HCT116 (cell line): ENCODE data around the gene PKD2L1. TPM values are rescaled to one million over a fixed set of nuclear protein-coding genes. Genes with fewer than 3 reads are reported as not detected.

ENCODE experiments used
- ATAC-seq: fragments of 200-7000 bp; cut with Tn5 transposase; 2 replicates; pipeline ENCODE4 v1.9.1; 2020; ENCODE audit warnings: mild to moderate bottlenecking, moderate library complexity
- BruUV-seq: library from RNA; stranded (reverse); fragments of 400-500 nt; replicated peaks from 2 replicates; lab custom pipeline; 2021; lab: Mats Ljungman, UMichigan
- CTCF ChIA-PET: fragments of 300-600 bp; sonication (Branson Sonifier 250); formaldehyde crosslinking; loops from one replicate; lab custom pipeline; 2021; ENCODE audit warnings: antibody characterized with exemption; lab: Charles Lee
- POLR2A ChIA-PET: fragments of 300-600, 350-600 bp; sonication (Branson Sonifier 250); formaldehyde crosslinking; loops from one replicate; lab custom pipeline; 2021; ENCODE audit warnings: antibody characterized with exemption; lab: Charles Lee
- RAD21 ChIA-PET, 2 experiments: fragments of 300-600 bp; sonication (Branson Sonifier 250); formaldehyde crosslinking; loops; one replicate each; lab custom pipeline; 2023; ENCODE audit warnings: low total read pairs in 2 of 2; ENCODE audit not compliant: uncharacterized antibody in 2 of 2, unreplicated experiment in 2 of 2, low non-redundant PET in 1 of 2; lab: Charles Lee
- DNase-seq: peaks from one replicate; pipeline ENCODE4 v3.0.0-alpha.2; 2010; ENCODE audit warnings: low read depth, low spot score
- H2AFZ ChIP-seq: fragments of 200-600 bp; shearing (Covaris generic), sonication (generic); 2 replicates; pipeline ENCODE4 v1.6.1; 2017; ENCODE audit warnings: low read depth, mixed run types, mixed read lengths, antibody characterized with exemption, low read length; ENCODE audit not compliant: poor library complexity, severe bottlenecking
- H3K27ac ChIP-seq: 2 replicates; pipeline ENCODE4 v1.5.1; 2012; ENCODE audit warnings: low read depth, low read length
- H3K27me3 ChIP-seq: fragments of 200-600 bp; sonication (generic); 2 replicates; pipeline ENCODE4 v1.6.1; 2016; ENCODE audit warnings: mixed run types, low read length, mixed read lengths; ENCODE audit not compliant: insufficient read depth
- H3K36me3 ChIP-seq, 2 experiments: fragments of 200-500 bp in 1 of 2; fragments of 200-600 bp in 1 of 2; sonication (Bioruptor generic) in 1 of 2; sonication (generic) in 1 of 2; 2 replicates each; pipeline versions ENCODE4 v1.5.1 to v1.6.1; 2014 to 2016; ENCODE audit warnings: low read length in 2 of 2, inconsistent platforms in 1 of 2, mixed read lengths in 1 of 2, mixed run types in 1 of 2; ENCODE audit not compliant: insufficient read depth in 2 of 2, control insufficient read depth in 1 of 2
- H3K4me1 ChIP-seq, 2 experiments: fragments of 200-600 bp in 1 of 2; sonication (generic) in 1 of 2; 2 replicates each; pipeline versions ENCODE4 v1.5.1 to v1.6.1; 2012 to 2017; ENCODE audit warnings: low read length in 2 of 2, inconsistent platforms in 1 of 2, mild to moderate bottlenecking in 1 of 2, mixed read lengths in 1 of 2, mixed run types in 1 of 2, moderate library complexity in 1 of 2; ENCODE audit not compliant: insufficient read depth in 2 of 2, control insufficient read depth in 1 of 2
- H3K4me2 ChIP-seq: fragments of 200-600 bp; sonication (generic); 2 replicates; pipeline ENCODE4 v1.6.1; 2017; ENCODE audit warnings: mixed run types, low read length, mixed read lengths
- H3K4me3 ChIP-seq, 2 experiments: fragments of 200-600 bp in 1 of 2; sonication (generic) in 1 of 2; replicated peaks in 1 of 2; 2 replicates each; pipeline ENCODE4 v1.5.1; 2011 to 2016; ENCODE audit warnings: low read length in 2 of 2, control low read depth in 1 of 2, low read depth in 1 of 2, mild to moderate bottlenecking in 1 of 2, mixed read lengths in 1 of 2, mixed run types in 1 of 2
- H3K79me2 ChIP-seq: fragments of 200-600 bp; sonication (generic); 2 replicates; pipeline ENCODE4 v1.6.1; 2017; ENCODE audit warnings: mild to moderate bottlenecking, mixed run types, low read length, moderate library complexity, mixed read lengths; ENCODE audit not compliant: insufficient read depth
- H3K9ac ChIP-seq: fragments of 200-600 bp; sonication (generic); 2 replicates; pipeline ENCODE4 v1.6.1; 2016; ENCODE audit warnings: low read length, mixed read lengths
- H3K9me2 ChIP-seq: fragments of 200-600 bp; sonication (generic), shearing (Covaris generic); 2 replicates; pipeline ENCODE4 v1.6.1; 2017; ENCODE audit warnings: mixed run types, mild to moderate bottlenecking, moderate library complexity; ENCODE audit not compliant: insufficient read depth
- H3K9me3 ChIP-seq, 2 experiments: fragments of 200-500 bp in 1 of 2; fragments of 200-600 bp in 1 of 2; sonication (Bioruptor generic) in 1 of 2; sonication (generic) in 1 of 2; 2 replicates each; pipeline ENCODE4 v1.6.1; 2014 to 2017; ENCODE audit warnings: low read length in 2 of 2, mixed read lengths in 2 of 2, inconsistent platforms in 1 of 2, low read depth in 1 of 2, mild to moderate bottlenecking in 1 of 2, mixed run types in 1 of 2, moderate library complexity in 1 of 2; ENCODE audit not compliant: control insufficient read depth in 1 of 2, insufficient read depth in 1 of 2
- H4K20me1 ChIP-seq: fragments of 200-600 bp; sonication (generic), shearing (Covaris generic); 2 replicates; pipeline ENCODE4 v1.6.1; 2017; ENCODE audit warnings: mixed run types, mild to moderate bottlenecking, moderate library complexity; ENCODE audit not compliant: insufficient read depth
- ATF3 ChIP-seq: IDR thresholded peaks from 2 replicates; pipeline ENCODE4 v1.6.1; 2012
- CBX3 ChIP-seq: IDR thresholded peaks from 2 replicates; pipeline ENCODE4 v1.6.1; 2012; ENCODE audit warnings: low read depth
- CTCF ChIP-seq, 3 experiments: fragments of 200-600 bp in 1 of 3; sonication (generic) in 1 of 3; IDR thresholded peaks in 2 of 3; conservative IDR thresholded peaks in 1 of 3; 2 replicates each; pipeline ENCODE4 v1.5.1; 2012 to 2017; ENCODE audit warnings: low read depth in 2 of 3, low read length in 2 of 3, antibody characterized with exemption in 1 of 3, borderline replicate concordance in 1 of 3, control low read depth in 1 of 3, mild to moderate bottlenecking in 1 of 3, mixed read lengths in 1 of 3, mixed run types in 1 of 3, moderate library complexity in 1 of 3; ENCODE audit not compliant: insufficient read depth in 1 of 3
- EGR1 ChIP-seq: IDR thresholded peaks from 2 replicates; pipeline ENCODE4 v1.6.1; 2012; ENCODE audit warnings: low read depth
- ELF1 ChIP-seq: IDR thresholded peaks from 2 replicates; pipeline ENCODE4 v1.6.1; 2012; ENCODE audit warnings: low read depth, borderline replicate concordance
- EZH2phosphoT487 ChIP-seq: fragments of 200-600 bp; IDR thresholded peaks from 2 replicates; pipeline ENCODE4 v1.6.1; 2018; ENCODE audit warnings: antibody characterized with exemption, borderline replicate concordance
- FOSL1 ChIP-seq: IDR thresholded peaks from 2 replicates; pipeline ENCODE4 v1.6.1; 2012; ENCODE audit warnings: low read depth
- JUND ChIP-seq: IDR thresholded peaks from 2 replicates; pipeline ENCODE4 v1.6.1; 2012
- MAX ChIP-seq: IDR thresholded peaks from 2 replicates; pipeline ENCODE4 v1.6.1; 2012
- POLR2A ChIP-seq: IDR thresholded peaks from 2 replicates; pipeline ENCODE4 v1.7.0; 2011; ENCODE audit warnings: borderline replicate concordance; ENCODE audit not compliant: insufficient read depth, insufficient read length; ENCODE audit errors: extremely low read depth
- POLR2AphosphoS5 ChIP-seq: IDR thresholded peaks from 2 replicates; pipeline ENCODE4 v1.6.1; 2011; ENCODE audit warnings: mild to moderate bottlenecking, low read depth, low read length, moderate library complexity
- RAD21 ChIP-seq: IDR thresholded peaks from 2 replicates; pipeline ENCODE4 v1.6.1; 2012; ENCODE audit warnings: low read depth, mild to moderate bottlenecking
- REST ChIP-seq: IDR thresholded peaks from 2 replicates; pipeline ENCODE4 v1.6.1; 2012; ENCODE audit warnings: low read depth
- SIN3A ChIP-seq: IDR thresholded peaks from 2 replicates; pipeline ENCODE4 v1.6.1; 2012; ENCODE audit warnings: low read depth
- SP1 ChIP-seq: IDR thresholded peaks from 2 replicates; pipeline ENCODE4 v1.6.1; 2012; ENCODE audit warnings: low read depth
- SRF ChIP-seq: IDR thresholded peaks from 2 replicates; pipeline ENCODE4 v1.6.1; 2012; ENCODE audit warnings: low read depth
- TCF7L2 ChIP-seq: IDR thresholded peaks from 2 replicates; pipeline ENCODE4 v1.7.0; 2011; ENCODE audit warnings: borderline replicate concordance, inconsistent platforms; ENCODE audit not compliant: insufficient read depth, insufficient read length; ENCODE audit errors: extremely low read depth
- YY1 ChIP-seq: IDR thresholded peaks from 2 replicates; pipeline ENCODE4 v1.6.1; 2011; ENCODE audit warnings: low read length, low read depth, moderate library complexity, mild to moderate bottlenecking; ENCODE audit not compliant: insufficient replicate concordance; ENCODE audit errors: extremely low read depth
- ZNF274 ChIP-seq: fragments of 200-500 bp; sonication (Bioruptor generic); IDR thresholded peaks from 2 replicates; pipeline ENCODE4 v1.6.1; 2014; ENCODE audit warnings: mild to moderate bottlenecking, low read depth, low read length, inconsistent platforms
- intact Hi-C: fragments of 100-400 bp; cut with micrococcal nuclease; formaldehyde crosslinking; loops from 2 replicates; pipeline ENCODE4 v1.10.0; 2022
- total RNA-seq: library from RNA; stranded (reverse); gene quantifications from one replicate; pipeline ENCODE4 v1.2.1, GENCODE V29; 2021; ENCODE audit not compliant: unreplicated experiment

The PKD2L1 gene
- total RNA-seq, 1 experiment from 2014 or later, result 0.17 TPM

GRCh38 chr10:100373298-100374199 is 43.5 kb upstream of the PKD2L1 start:
- TSS peak; percentile 84 for BruUV-seq
- peaks cover 74 to 84% of the 10 kb centered on the region in 2 experiments for H3K4me1 ChIP-seq
- H3K36me3 ChIP-seq, result no peaks in the 10 kb centered on the region
- no peak overlapping the region for H2AFZ ChIP-seq
- ChIA-PET POLR2A (interaction anchor here (0.7 to 2.7 kb wide), 26 partner anchors 8 to 659 kb away, joined by 3 to 52 read pairs (median 4); partner anchors contain the start of gene SCD), CTCF (interaction anchor here (0.6 to 1.5 kb wide), 5 partner anchors 10 to 145 kb away, joined by 3 to 12 read pairs (median 3); partner anchors contain the start of gene SCD), RAD21 (interaction anchor here (0.6 to 1.9 kb wide), 6 partner anchors 26 to 641 kb away, joined by 3 to 14 read pairs (median 4); partner anchors contain the start of genes COX15 (in 1 of the 2), CUTC (in 1 of the 2) and SCD (in 1 of the 2))
- H3K79me2 ChIP-seq, result peaks cover 17% of the 10 kb centered on the region
- H3K9me3 ChIP-seq, result no peaks in the 10 kb centered on the region
- peak overlapping the region; percentile 84 for H3K9ac ChIP-seq
- peak overlapping the region; percentile 79 for H3K4me2 ChIP-seq
- H3K27ac ChIP-seq, result peak overlapping the region; percentile 99
- peak overlapping the region; percentile 60 to 70 for H3K4me3 ChIP-seq
- no peaks in the 10 kb centered on the region for H4K20me1 ChIP-seq
- ATAC-seq (peak; percentile 81), DNase-seq (peak; percentile 100)
- intact Hi-C loops, result loop anchor here (1.0 kb wide), 2 partner anchors 27 to 31 kb away; no protein-coding TSS in a partner anchor
- no peaks in the 10 kb centered on the region for H3K9me2 ChIP-seq
- no peaks in the 10 kb centered on the region for H3K27me3 ChIP-seq
- no peak for TF ChIP-seq CTCF (IDR thresholded peaks at IDR 0.05 in 2 of 3, conservative IDR thresholded peaks at IDR 0.05 in 1 of 3; ENCODE audit: borderline replicate concordance in 1 of 3, insufficient read depth in 1 of 3, low read depth in 2 of 3, low read length in 2 of 3)
- no peak for TF ChIP-seq ZNF274
- TF ChIP-seq JUND, result no peak
- TF ChIP-seq FOSL1, result no peak
- TF ChIP-seq EZH2phosphoT487, result no peak
- TF ChIP-seq MAX, result no peak
- no peak for TF ChIP-seq RAD21
- no peak for TF ChIP-seq REST
- peak; percentile 91 for TF ChIP-seq POLR2AphosphoS5
- TF ChIP-seq ATF3, result no peak
- TF ChIP-seq SRF, result no peak
- no peak for TF ChIP-seq SIN3A
- no peak for TF ChIP-seq SP1
- peak; percentile 79 for TF ChIP-seq YY1
- no peak for TF ChIP-seq CBX3
- peak; percentile 94 for TF ChIP-seq TCF7L2
- TF ChIP-seq EGR1, result no peak
- TF ChIP-seq POLR2A, result peak; percentile 87
- TF ChIP-seq ELF1, result no peak
